CD4-positive, alpha-beta T cell treated with Interferon gamma for 1 hour (primary cell): ENCODE data around the gene SLC38A3.

Source experiments
- DNase-seq: peaks from one replicate; pipeline ENCODE4 v3.0.0-alpha.2; 2020

Gene SLC38A3

DNA sequence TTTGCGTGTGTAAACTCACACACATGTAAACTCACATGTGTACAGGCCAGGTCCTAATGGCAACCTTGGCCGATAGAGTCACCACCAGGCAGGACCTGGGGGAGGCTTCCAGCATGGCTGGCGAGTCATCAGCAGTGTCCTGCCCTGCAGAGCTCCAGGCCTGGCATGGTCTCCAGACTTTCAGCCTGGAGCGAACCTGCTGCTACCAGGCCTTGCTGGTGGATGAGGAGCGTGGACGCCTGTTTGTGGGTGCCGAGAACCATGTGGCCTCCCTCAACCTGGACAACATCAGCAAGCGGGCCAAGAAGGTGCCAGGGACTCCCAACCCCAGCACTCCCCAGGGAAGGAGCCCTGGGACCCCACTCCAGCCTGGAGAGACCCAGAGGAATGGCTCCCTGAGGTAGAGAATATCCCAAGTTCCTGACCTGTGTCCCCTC, 64.9 kb downstream of the SLC38A3 start:
- DNase-seq: no peak

- no peak for DNase-seq
These were observed 65.6 kb downstream of the SLC38A3 start for GRCh38 chr3:50270422-50271224.
